ENCODE results near the gene LRBA. TPM values are rescaled to one million over a fixed set of nuclear protein-coding genes. Genes with fewer than 3 reads are reported as not detected.

The LRBA gene
- total and polyA plus RNA-seq, 7 donors = 16.8 to 184 (median 91.1) TPM

DNA sequence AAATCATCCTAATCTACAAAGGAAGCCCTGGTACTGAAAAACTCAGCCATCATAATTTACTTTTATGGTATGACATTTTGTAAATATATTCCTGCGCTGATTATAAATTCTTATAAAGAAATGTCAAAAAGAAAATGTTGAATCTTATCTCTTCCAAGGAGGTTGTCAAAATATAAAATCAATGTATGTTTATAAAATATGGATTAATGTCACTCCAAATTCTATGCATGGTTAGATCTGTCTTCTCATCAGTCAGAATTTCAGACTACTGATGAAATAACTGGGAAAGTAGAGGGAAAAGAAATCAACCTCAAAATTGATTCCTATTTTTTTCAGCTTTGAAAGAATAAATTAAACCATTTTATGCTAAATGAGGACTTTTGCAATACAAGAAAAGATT lies 553.1 kb downstream of the LRBA start:
- H3K36me3 ChIP-seq = peaks cover 0 to 13% (median 3%) of the 10 kb centered on the region in 4 donors
- intact Hi-C loops (cut with DNase I) = no loop called here
- no peak for DNase-seq
- no peaks in the 10 kb centered on the region for H3K27me3 ChIP-seq
- WGBS, 2 donors = 99% methylated on average over 1 of the region's 1 CpG
- no peak overlapping the region for H3K27ac ChIP-seq
- TF ChIP-seq, protein P1, sequence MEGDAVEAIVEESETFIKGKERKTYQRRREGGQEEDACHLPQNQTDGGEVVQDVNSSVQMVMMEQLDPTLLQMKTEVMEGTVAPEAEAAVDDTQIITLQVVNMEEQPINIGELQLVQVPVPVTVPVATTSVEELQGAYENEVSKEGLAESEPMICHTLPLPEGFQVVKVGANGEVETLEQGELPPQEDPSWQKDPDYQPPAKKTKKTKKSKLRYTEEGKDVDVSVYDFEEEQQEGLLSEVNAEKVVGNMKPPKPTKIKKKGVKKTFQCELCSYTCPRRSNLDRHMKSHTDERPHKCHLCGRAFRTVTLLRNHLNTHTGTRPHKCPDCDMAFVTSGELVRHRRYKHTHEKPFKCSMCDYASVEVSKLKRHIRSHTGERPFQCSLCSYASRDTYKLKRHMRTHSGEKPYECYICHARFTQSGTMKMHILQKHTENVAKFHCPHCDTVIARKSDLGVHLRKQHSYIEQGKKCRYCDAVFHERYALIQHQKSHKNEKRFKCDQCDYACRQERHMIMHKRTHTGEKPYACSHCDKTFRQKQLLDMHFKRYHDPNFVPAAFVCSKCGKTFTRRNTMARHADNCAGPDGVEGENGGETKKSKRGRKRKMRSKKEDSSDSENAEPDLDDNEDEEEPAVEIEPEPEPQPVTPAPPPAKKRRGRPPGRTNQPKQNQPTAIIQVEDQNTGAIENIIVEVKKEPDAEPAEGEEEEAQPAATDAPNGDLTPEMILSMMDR (IDR thresholded peaks at IDR 0.05) = no peak
- TF ChIP-seq POLR2A (IDR thresholded peaks at IDR 0.05) (no peak), EP300 (IDR thresholded peaks at IDR 0.05) (no peak), POLR2AphosphoS5 (IDR thresholded peaks at IDR 0.05) (no peak)
- no peak overlapping the region for H3K4me3 ChIP-seq
- H3K9me3 ChIP-seq = no peaks in the 10 kb centered on the region
- peaks cover 0 to 48% (median 9%) of the 10 kb centered on the region in 4 donors for H3K4me1 ChIP-seq

DNA sequence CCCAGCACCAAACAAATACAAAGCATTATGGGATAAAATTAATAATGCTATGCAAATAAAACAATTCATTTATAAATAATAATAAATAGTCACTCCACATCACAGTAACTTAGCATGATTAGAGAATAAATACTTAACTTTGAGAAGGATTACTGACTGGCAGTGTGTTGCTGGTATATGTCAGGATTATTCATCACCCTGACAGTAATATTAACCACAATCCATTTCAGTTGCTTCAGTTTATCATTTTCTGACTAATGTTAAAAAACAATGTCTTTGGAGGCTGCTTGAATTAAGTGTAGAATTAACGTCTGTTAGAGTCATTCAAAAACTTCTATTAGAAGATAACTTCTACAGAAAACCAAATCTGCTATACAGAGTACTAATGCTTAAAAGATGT lies 557.3 kb downstream of the LRBA start:
- Histone ChIP-seq H3K4me1 (peaks cover 0 to 40% (median 7%) of the 10 kb centered on the region in 4 donors), H3K27me3 (no peaks in the 10 kb centered on the region), H3K27ac (no peak overlapping the region), H3K36me3 (peaks cover 0 to 3% (median 0%) of the 10 kb centered on the region in 4 donors), H3K9me3 (no peaks in the 10 kb centered on the region), H3K4me3 (no peak overlapping the region)
- intact Hi-C loops (cut with DNase I) = no loop called here
- WGBS, 2 donors = 75 to 86% methylated on average over 1 of the region's 1 CpG
- no peak for DNase-seq
- TF ChIP-seq, protein P1 (IDR thresholded peaks at IDR 0.05) = no peak
- TF ChIP-seq EP300 (IDR thresholded peaks at IDR 0.05) (no peak), POLR2A (IDR thresholded peaks at IDR 0.05) (no peak), POLR2AphosphoS5 (IDR thresholded peaks at IDR 0.05) (no peak)

DNA sequence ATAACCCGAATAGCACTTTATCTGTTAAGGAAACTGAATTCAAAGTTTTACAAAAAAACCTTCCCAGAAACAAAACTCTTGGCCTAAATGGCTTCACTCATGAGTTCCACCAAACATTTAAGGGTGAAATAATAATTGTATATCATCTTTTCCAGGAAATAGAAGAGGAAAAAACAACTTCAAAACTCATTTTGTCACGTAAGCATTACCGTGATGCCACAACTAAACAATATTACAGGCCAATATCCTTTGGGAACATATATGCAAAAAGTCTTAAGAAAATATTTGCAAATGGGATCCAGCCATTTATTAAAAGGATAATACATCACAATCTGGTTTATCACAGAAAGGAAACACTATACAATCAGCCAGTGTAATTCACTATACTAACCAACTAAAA lies 563.2 kb downstream of the LRBA start:
- WGBS, 2 donors = 92 to 94% methylated on average over 3 of the region's 3 CpGs
- intact Hi-C loops (cut with DNase I) = no loop called here
- no peak for DNase-seq
- Histone ChIP-seq H3K4me3 (no peak overlapping the region), H3K27me3 (no peaks in the 10 kb centered on the region), H3K4me1 (no peaks in the 10 kb centered on the region), H3K27ac (no peak overlapping the region), H3K36me3 (peaks cover 0 to 6% (median 1%) of the 10 kb centered on the region in 4 donors), H3K9me3 (no peaks in the 10 kb centered on the region)
- TF ChIP-seq POLR2AphosphoS5 (IDR thresholded peaks at IDR 0.05) (no peak), EP300 (IDR thresholded peaks at IDR 0.05) (no peak), POLR2A (IDR thresholded peaks at IDR 0.05) (no peak)
- TF ChIP-seq, protein P1 (IDR thresholded peaks at IDR 0.05) = no peak

DNA sequence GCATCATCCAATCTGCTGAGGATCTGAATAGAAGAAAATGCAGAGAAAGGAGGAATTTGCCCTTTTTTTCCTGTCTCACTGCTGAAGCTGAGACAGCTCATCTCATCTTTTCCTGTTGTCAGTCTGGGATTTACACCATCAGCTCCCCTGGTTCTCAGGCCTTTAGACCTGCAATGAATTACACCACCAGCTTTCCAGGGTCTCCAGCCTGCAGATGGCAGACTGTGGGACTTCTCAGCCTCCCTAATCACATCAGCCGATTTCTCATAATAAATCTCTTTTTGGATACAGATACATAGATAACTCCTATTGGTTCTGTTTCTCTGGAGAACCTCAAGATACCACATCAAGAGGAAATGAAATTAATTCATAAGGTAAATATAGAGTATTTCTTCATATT lies 567.7 kb downstream of the LRBA start:
- WGBS, 2 donors = 93 to 95% methylated on average over 1 of the region's 1 CpG
- no peaks in the 10 kb centered on the region for H3K9me3 ChIP-seq

More for the DNA sequence above, 567.7 kb downstream of the LRBA start:
- no peaks in the 10 kb centered on the region for H3K27me3 ChIP-seq
- H3K36me3 ChIP-seq = peaks cover 0 to 6% (median 0%) of the 10 kb centered on the region in 4 donors
- H3K4me3 ChIP-seq = no peak overlapping the region
- DNase-seq = no peak
- H3K4me1 ChIP-seq = peaks cover 0 to under 1% (median 0%) of the 10 kb centered on the region in 4 donors
- intact Hi-C loops (cut with DNase I) = no loop called here
- TF ChIP-seq POLR2AphosphoS5 (IDR thresholded peaks at IDR 0.05) = no peak
- TF ChIP-seq, protein P1 (IDR thresholded peaks at IDR 0.05) = no peak
- no peak for TF ChIP-seq POLR2A (IDR thresholded peaks at IDR 0.05)
- TF ChIP-seq EP300 (IDR thresholded peaks at IDR 0.05) = no peak
- no peak overlapping the region for H3K27ac ChIP-seq
